Uterus (tissue), 4 donors: ENCODE data around the gene RB1. TPM values are rescaled to one million over a fixed set of nuclear protein-coding genes. Genes with fewer than 3 reads are reported as not detected.

ENCODE experiments used
- DNase-seq, 2 donors: peaks; one replicate each; pipeline ENCODE4 v3.0.0-alpha.2; 2019 to 2020
- H3K27ac ChIP-seq, 2 donors: fragments of 200-600 bp; sonication (generic); 1 replicate in 1 of 2; 2 replicates in 1 of 2; pipeline ENCODE4 v1.5.1; 2016 to 2018
- H3K27me3 ChIP-seq, 2 donors: fragments of 200-600 bp; sonication (generic); one replicate each; pipeline ENCODE4 v1.5.1; 2018 to 2019; ENCODE audit warnings: control low read depth in 1 of 2
- H3K36me3 ChIP-seq, 2 donors: fragments of 200-600 bp; sonication (generic); one replicate each; pipeline ENCODE4 v1.5.1; 2019; ENCODE audit warnings: control low read depth in 1 of 2
- H3K4me1 ChIP-seq, 2 donors: fragments of 200-600 bp; sonication (generic); one replicate each; pipeline ENCODE4 v1.5.1; 2018 to 2019; ENCODE audit warnings: control low read depth in 1 of 2
- H3K4me3 ChIP-seq, 2 donors: fragments of 200-600 bp; sonication (generic); 1 replicate in 1 of 2; 2 replicates in 1 of 2; pipeline ENCODE4 v1.5.1; 2018 to 2019; ENCODE audit warnings: mild to moderate bottlenecking in 1 of 2
- H3K9me3 ChIP-seq, 2 donors: fragments of 200-600 bp; sonication (generic); one replicate each; pipeline ENCODE4 v1.5.1; 2019; ENCODE audit warnings: control low read depth in 1 of 2
- CTCF ChIP-seq, 4 experiments: fragments of 200-600 bp in 2 of 4; fragments of 450-650 bp in 2 of 4; sonication (generic) in 2 of 4; IDR thresholded peaks; one replicate each; pipeline ENCODE4 v1.5.1; 2016 to 2019; ENCODE audit warnings: antibody characterized with exemption in 4 of 4, mild to moderate bottlenecking in 2 of 4, moderate library complexity in 1 of 4
- POLR2A ChIP-seq, 2 donors: fragments of 450-650 bp; IDR thresholded peaks; one replicate each; pipeline ENCODE4 v1.6.1; 2016; ENCODE audit warnings: antibody characterized with exemption in 2 of 2, mild to moderate bottlenecking in 1 of 2, moderate library complexity in 1 of 2
- intact Hi-C: fragments of 100-400 bp; cut with DNase I; formaldehyde crosslinking; loops from one replicate; pipeline ENCODE4 v1.15.1; 2023; ENCODE audit warnings: low total_unique reads
- total RNA-seq, 4 donors: library from RNA; depleted of rRNA in 3 of 4; stranded (reverse); fragments of >200 nt in 3 of 4; gene quantifications; one replicate each; pipeline versions ENCODE4 v1.1.0 to v1.2.4, GENCODE V29; 2014 to 2023
- donor health status: DM: yes; HTN: yes; CAD: no.

RB1 gene
- total RNA-seq, 4 donors from 2014 or later: 27.4 to 58.1 (median 33.9) TPM

- Histone ChIP-seq H3K27me3 (no peaks in the 10 kb centered on the region), H3K27ac (no peak overlapping the region), H3K36me3 (peaks cover 0 to 2% of the 10 kb centered on the region in 2 donors), H3K4me1 (no peaks in the 10 kb centered on the region), H3K9me3 (no peaks in the 10 kb centered on the region), H3K4me3 (no peak overlapping the region)
- intact Hi-C loops: no loop called here
- no peak for TF ChIP-seq CTCF (IDR thresholded peaks at IDR 0.05)
- no peak for TF ChIP-seq POLR2A (IDR thresholded peaks at IDR 0.05)
- DNase-seq: no peak
These were observed 173.8 kb downstream of the RB1 start for GRCh38 chr13:48477191-48477855.

GRCh38 chr13:48478391-48478790 lies 174.8 kb downstream of the RB1 start:
- Histone ChIP-seq H3K9me3 (no peaks in the 10 kb centered on the region), H3K27me3 (no peaks in the 10 kb centered on the region), H3K4me1 (no peaks in the 10 kb centered on the region), H3K36me3 (peaks cover 0 to 2% of the 10 kb centered on the region in 2 donors), H3K27ac (no peak overlapping the region), H3K4me3 (no peak overlapping the region)
- no peak for TF ChIP-seq POLR2A (IDR thresholded peaks at IDR 0.05)
- TF ChIP-seq CTCF (IDR thresholded peaks at IDR 0.05): no peak
- DNase-seq: no peak
- intact Hi-C loops: no loop called here

- H3K4me1 ChIP-seq: no peaks in the 10 kb centered on the region
- intact Hi-C loops: no loop called here
- H3K9me3 ChIP-seq: no peaks in the 10 kb centered on the region
- H3K27me3 ChIP-seq: no peaks in the 10 kb centered on the region
- no peak overlapping the region for H3K27ac ChIP-seq
- no peak for TF ChIP-seq CTCF (IDR thresholded peaks at IDR 0.05)
- TF ChIP-seq POLR2A (IDR thresholded peaks at IDR 0.05): no peak
- peaks cover 0 to 2% of the 10 kb centered on the region in 2 donors for H3K36me3 ChIP-seq
- no peak overlapping the region for H3K4me3 ChIP-seq
- DNase-seq: no peak
These were observed 180.0 kb downstream of the RB1 start for GRCh38 chr13:48483575-48483974.

GRCh38 chr13:48485432-48485831 lies 181.9 kb downstream of the RB1 start:
- Histone ChIP-seq H3K27ac (no peak overlapping the region), H3K36me3 (peaks cover 0 to 2% of the 10 kb centered on the region in 2 donors), H3K9me3 (no peaks in the 10 kb centered on the region), H3K4me3 (no peak overlapping the region), H3K27me3 (no peaks in the 10 kb centered on the region), H3K4me1 (no peaks in the 10 kb centered on the region)
- TF ChIP-seq CTCF (IDR thresholded peaks at IDR 0.05): no peak
- no peak for TF ChIP-seq POLR2A (IDR thresholded peaks at IDR 0.05)
- intact Hi-C loops: no loop called here
- DNase-seq: no peak

- H3K9me3 ChIP-seq: no peaks in the 10 kb centered on the region
- H3K36me3 ChIP-seq: peaks cover 0 to 2% of the 10 kb centered on the region in 2 donors
- no peaks in the 10 kb centered on the region for H3K27me3 ChIP-seq
- no peaks in the 10 kb centered on the region for H3K4me1 ChIP-seq
- H3K4me3 ChIP-seq: no peak overlapping the region
- intact Hi-C loops: no loop called here
- no peak for DNase-seq
- no peak overlapping the region for H3K27ac ChIP-seq
- TF ChIP-seq POLR2A (IDR thresholded peaks at IDR 0.05): no peak
- TF ChIP-seq CTCF (IDR thresholded peaks at IDR 0.05): no peak
These were observed 182.8 kb downstream of the RB1 start for GRCh38 chr13:48486362-48486761.
